IMR-90 (cell line): ENCODE results near the gene TRAF4. TPM values are rescaled to one million over a fixed set of nuclear protein-coding genes. Genes with fewer than 3 reads are reported as not detected.

Experiments
- CTCF ChIP-seq: conservative IDR thresholded peaks from 2 replicates; pipeline ENCODE4 v1.5.1; 2012; ENCODE audit warnings: mild to moderate bottlenecking, low read depth, low read length, improper control_type of control experiment
- FOS ChIP-seq: fragments of 150-350 bp; IDR thresholded peaks from 2 replicates; pipeline ENCODE4 v1.6.1; 2016; ENCODE audit warnings: low read depth, low read length
- MAFK ChIP-seq: IDR thresholded peaks from 2 replicates; pipeline ENCODE4 v1.6.1; 2012; ENCODE audit warnings: low read depth, low read length, improper control_type of control experiment
- POLR2A ChIP-seq: IDR thresholded peaks from 2 replicates; pipeline ENCODE4 v1.6.1; 2012; ENCODE audit warnings: mild to moderate bottlenecking, low read depth, low read length
- polyA plus RNA-seq, 3 experiments: library from polyadenylated mRNA; depleted of rRNA; stranded (reverse); fragments of >200 nt; gene quantifications; 2 replicates each; pipeline ENCODE4 v1.2.3, GENCODE V29; 2012; ENCODE audit warnings: low replicate concordance in 1 of 3
- total RNA-seq: library from RNA; depleted of rRNA; stranded (reverse); fragments of >200 nt; gene quantifications from 2 replicates; pipeline ENCODE4 v1.2.3, GENCODE V29; 2012

The TRAF4 gene
- total and polyA plus RNA-seq, 2 of the 4 experiments (the other 2 are of a cell fraction), result 36.9 to 63.2 TPM

- TF ChIP-seq FOS (peak; percentile 84), POLR2A (peak; percentile 76), MAFK (no peak), CTCF (peak; percentile 45)
Observed at GRCh38 chr17:28717578-28718332, 26.1 kb upstream of the TRAF4 start, which contains the start of gene RAB34 (continued).
